Astrocyte of the cerebellum (primary cell): ENCODE measurements around the gene SETD2.
"Not testable (repeated sequence)": the region's sequence is repeated elsewhere in the genome, so short reads cannot be mapped to it uniquely, and the experiment has no call there.

Experiments
- DNase-seq: peaks from one replicate; pipeline ENCODE4 v3.0.0-alpha.2; 2011; ENCODE audit warnings: low read depth
- H3K4me3 ChIP-seq: 2 replicates; pipeline ENCODE4 v1.5.1; 2011; ENCODE audit warnings: mild to moderate bottlenecking, low read depth, low read length, moderate library complexity
- CTCF ChIP-seq: IDR thresholded peaks from 2 replicates; pipeline ENCODE4 v1.5.1; 2012; ENCODE audit warnings: low read length, low read depth, moderate library complexity, mild to moderate bottlenecking; ENCODE audit errors: missing control alignments
- in situ Hi-C: cut with HindIII; loops from 2 replicates; pipeline ENCODE4 v1.10.0; 2017; ENCODE audit warnings: low sequenced_read_pairs

SETD2 gene

GRCh38 chr3:47028146-47028545 is 135.8 kb downstream of the SETD2 start:
- TF ChIP-seq CTCF, result no peak
- no peak overlapping the region for H3K4me3 ChIP-seq
- in situ Hi-C loops, result loop anchor here (25.0 kb wide), 1 partner anchor 284 kb away; no protein-coding TSS in a partner anchor
- DNase-seq, result no peak

GRCh38 chr3:47026432-47026831 is 137.5 kb downstream of the SETD2 start:
- not testable (repeated sequence) for DNase-seq, H3K4me3 ChIP-seq
- in situ Hi-C loops, result loop anchor here (25.0 kb wide), 1 partner anchor 286 kb away; no protein-coding TSS in a partner anchor

GRCh38 chr3:47024932-47025331 is 139.0 kb downstream of the SETD2 start:
- no peak overlapping the region for H3K4me3 ChIP-seq
- in situ Hi-C loops, result loop anchor here (25.0 kb wide), 1 partner anchor 287 kb away; no protein-coding TSS in a partner anchor
- DNase-seq, result no peak
- no peak for TF ChIP-seq CTCF

GRCh38 chr3:47022641-47023071 is 141.3 kb downstream of the SETD2 start:
- in situ Hi-C loops, result no loop called here
- no peak overlapping the region for H3K4me3 ChIP-seq
- TF ChIP-seq CTCF, result no peak
- no peak for DNase-seq

GRCh38 chr3:47020311-47020710 is 143.6 kb downstream of the SETD2 start:
- no peak overlapping the region for H3K4me3 ChIP-seq
- no peak for TF ChIP-seq CTCF
- in situ Hi-C loops, result no loop called here
- no peak for DNase-seq

GRCh38 chr3:47019201-47019600 is 144.7 kb downstream of the SETD2 start:
- in situ Hi-C loops, result no loop called here
- TF ChIP-seq CTCF, result no peak
- H3K4me3 ChIP-seq, result no peak overlapping the region
- DNase-seq, result no peak

- in situ Hi-C loops, result no loop called here
- H3K4me3 ChIP-seq, result no peak overlapping the region
- no peak for DNase-seq
- TF ChIP-seq CTCF, result no peak
Observed at GRCh38 chr3:47018269-47018611, 145.7 kb downstream of the SETD2 start.
